GM08714 (cell line): ENCODE data around the gene DAPK2.

Experiments used
- H3K4me3 ChIP-seq: fragments of 200-500 bp; sonication (Bioruptor generic); 2 replicates; pipeline ENCODE4 v1.5.1; 2014; ENCODE audit warnings: mild to moderate bottlenecking, low read length, inconsistent platforms
- ZNF274 ChIP-seq: IDR thresholded peaks from 2 replicates; pipeline ENCODE4 v1.6.1; 2012; ENCODE audit warnings: mild to moderate bottlenecking, low read depth, low read length

Gene DAPK2

GRCh38 chr15:64004587-64004986 lies 41.7 kb downstream of the DAPK2 start:
- no peak overlapping the region for H3K4me3 ChIP-seq
- TF ChIP-seq ZNF274: no peak

- no peak overlapping the region for H3K4me3 ChIP-seq
- TF ChIP-seq ZNF274: no peak
Measured at GRCh38 chr15:64004056-64004455, 42.2 kb downstream of the DAPK2 start.

DNA sequence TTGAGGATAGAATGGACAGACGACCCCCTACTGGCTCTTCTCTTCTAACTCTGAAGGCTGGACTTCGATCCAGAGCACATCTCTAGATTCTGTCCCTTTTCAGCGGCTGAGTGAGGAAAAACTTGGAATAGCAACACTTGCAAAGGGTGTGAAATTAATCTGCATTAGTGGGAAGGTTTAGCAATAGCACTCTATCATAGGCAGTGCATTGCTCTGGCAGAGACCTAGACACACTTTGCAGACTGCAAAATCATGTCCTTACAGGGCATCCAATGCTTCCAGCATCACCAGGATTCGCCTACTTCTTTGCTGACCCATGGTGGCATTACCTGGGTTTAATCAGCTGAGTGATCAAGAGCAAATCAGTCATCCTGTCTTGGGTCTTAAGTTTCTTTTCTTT lies 43.1 kb downstream of the DAPK2 start:
- TF ChIP-seq ZNF274: no peak
- no peak overlapping the region for H3K4me3 ChIP-seq

GRCh38 chr15:64001148-64001547 lies 45.1 kb downstream of the DAPK2 start:
- H3K4me3 ChIP-seq: no peak overlapping the region
- TF ChIP-seq ZNF274: no peak

GRCh38 chr15:64000183-64000951 lies 45.9 kb downstream of the DAPK2 start:
- H3K4me3 ChIP-seq: no peak overlapping the region
- no peak for TF ChIP-seq ZNF274

DNA sequence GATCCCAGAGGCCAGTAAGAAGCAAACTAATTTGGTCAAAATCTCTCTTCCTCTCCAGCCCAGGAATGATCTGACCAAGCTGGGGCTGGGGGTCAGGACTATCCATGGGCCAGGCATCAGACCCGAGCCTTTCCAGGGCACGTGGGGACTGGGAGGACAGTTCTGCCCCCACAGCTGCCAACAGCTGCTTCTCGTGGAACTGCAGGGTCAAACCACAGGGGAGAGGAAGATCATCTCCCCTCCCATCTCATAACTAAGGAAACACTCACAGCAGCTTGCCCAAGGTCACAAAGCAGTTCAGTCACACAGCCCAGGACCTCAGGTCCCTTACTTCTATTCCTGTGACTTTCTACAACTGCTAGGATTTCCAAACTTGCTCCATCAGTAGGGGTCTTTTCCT lies 47.1 kb downstream of the DAPK2 start:
- TF ChIP-seq ZNF274: no peak
- H3K4me3 ChIP-seq: no peak overlapping the region

- no peak for TF ChIP-seq ZNF274
- H3K4me3 ChIP-seq: no peak overlapping the region
Measured at GRCh38 chr15:63998489-63998888, 47.8 kb downstream of the DAPK2 start.

DNA sequence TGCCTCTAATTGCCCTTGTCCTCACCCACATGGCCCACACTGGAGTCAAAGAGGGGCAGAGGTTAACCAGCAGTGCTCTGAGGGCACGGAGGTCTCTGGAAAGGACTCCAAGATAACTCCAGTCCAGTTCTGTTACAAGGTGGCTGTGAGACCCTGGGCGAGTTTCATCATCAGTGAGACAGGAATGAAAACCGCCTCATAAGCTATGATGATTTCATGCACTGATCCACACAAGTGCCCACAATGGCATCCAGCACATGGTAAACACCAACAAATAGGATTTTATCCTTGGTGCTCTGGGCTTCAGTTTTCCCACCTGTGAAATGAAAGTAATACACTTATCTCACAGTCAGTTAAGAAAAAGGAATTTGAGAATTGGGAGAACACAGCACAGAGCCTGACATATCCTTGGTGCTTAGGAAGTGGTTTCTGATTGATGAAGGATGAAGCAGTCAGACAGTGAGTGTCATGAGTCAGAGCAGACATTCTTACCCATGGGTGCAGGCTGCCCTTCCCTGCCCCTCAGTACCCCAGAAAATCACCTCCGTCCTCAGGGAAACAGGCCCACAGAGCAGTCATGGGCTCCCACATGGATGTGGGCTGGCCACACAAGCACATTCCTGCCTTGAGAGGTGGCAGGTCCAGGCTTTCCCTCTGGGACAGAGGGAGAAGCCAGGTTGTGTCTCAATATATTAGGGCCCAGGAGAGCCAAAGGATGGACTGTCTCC lies 48.4 kb downstream of the DAPK2 start:
- no peak overlapping the region for H3K4me3 ChIP-seq
- TF ChIP-seq ZNF274: no peak

DNA sequence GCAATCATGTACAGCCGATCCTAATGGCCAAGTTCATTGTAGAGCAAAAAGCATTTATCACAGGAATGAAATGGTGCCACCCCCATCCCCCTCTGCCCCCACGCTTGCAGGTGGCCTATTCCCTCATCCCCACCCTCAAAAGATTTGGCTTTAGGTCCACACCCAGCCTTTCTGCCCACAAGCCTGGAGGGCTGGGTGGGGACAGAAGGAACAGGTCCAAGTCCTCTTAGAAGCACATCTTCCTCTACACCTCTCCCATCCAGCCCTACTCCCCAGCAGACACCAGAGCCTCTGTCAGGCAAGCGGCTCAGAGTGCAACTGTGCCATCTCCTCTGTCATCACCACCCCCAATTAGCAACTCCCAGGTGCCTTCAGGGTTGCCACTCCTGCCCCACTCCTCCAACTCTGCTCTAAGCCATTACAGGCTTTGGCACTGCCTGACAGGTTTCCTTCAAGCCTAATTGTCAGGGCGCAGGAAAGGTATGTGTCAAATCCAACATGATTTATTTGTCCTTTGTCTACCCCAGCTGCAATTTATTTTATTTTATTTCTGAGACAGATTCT lies 49.4 kb downstream of the DAPK2 start:
- no peak for TF ChIP-seq ZNF274
- H3K4me3 ChIP-seq: no peak overlapping the region

DNA sequence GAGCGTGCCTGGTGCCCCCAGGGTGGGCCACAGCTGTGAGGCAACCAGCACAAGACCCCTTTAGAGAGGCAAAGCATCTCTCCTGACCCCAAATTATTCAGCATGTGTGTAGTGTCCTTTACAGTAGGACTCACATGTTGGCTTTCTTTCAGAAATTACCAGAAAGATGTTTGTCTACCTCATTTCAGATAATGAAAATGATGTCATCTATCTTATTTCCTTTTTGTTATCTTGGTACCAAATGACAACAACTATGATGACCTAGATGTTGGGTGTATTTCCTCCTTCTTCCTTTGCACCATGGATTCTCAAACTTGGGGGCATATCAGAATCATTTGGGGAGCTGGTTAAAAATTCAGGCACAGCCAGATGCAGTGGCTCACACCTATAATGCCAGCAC lies 50.5 kb downstream of the DAPK2 start:
- H3K4me3 ChIP-seq: no peak overlapping the region
- no peak for TF ChIP-seq ZNF274

DNA sequence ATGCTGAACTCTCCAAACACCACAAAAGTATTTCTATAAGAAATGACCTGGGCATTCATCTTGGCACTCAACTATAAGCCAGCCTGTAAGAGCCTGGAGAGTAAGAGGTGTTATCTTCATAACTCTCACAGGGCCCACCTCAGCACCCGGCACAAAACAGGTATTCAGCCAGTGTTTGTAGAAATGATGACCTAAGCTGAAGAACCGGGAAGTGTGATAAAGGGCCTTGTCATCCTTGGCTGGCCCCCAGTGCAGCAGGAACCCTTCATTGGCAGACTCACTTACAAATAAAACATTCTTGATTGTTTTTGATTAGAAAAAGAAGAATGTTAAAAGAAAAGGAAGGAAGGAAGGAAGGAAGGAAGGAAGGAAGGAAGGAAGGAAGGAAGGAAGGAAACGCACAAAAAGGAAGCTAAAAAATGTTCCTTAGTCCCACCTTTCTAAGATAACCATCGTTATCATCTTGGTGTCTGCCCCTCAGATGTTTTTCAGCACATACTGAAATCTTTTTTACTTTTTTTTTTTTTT lies 52.1 kb downstream of the DAPK2 start:
- H3K4me3 ChIP-seq: no peak overlapping the region
- no peak for TF ChIP-seq ZNF274

GRCh38 chr15:63992300-63992699 lies 54.0 kb downstream of the DAPK2 start:
- no peak for TF ChIP-seq ZNF274

GRCh38 chr15:63991706-63992105 lies 54.6 kb downstream of the DAPK2 start:
- TF ChIP-seq ZNF274: no peak
- H3K4me3 ChIP-seq: no peak overlapping the region

More at GRCh38 chr15:63992300-63992699, 54.0 kb downstream of the DAPK2 start:
- no peak overlapping the region for H3K4me3 ChIP-seq

- TF ChIP-seq ZNF274: no peak
- H3K4me3 ChIP-seq: no peak overlapping the region
Measured at GRCh38 chr15:63990454-63990853, 55.8 kb downstream of the DAPK2 start.

GRCh38 chr15:63987796-63988378 lies 58.4 kb downstream of the DAPK2 start:
- no peak overlapping the region for H3K4me3 ChIP-seq
- TF ChIP-seq ZNF274: no peak
